Ramos (cell line): ENCODE measurements around the gene HLF.

Experiments used
- in situ Hi-C: fragments of 300-500 bp; cut with MboI; formaldehyde crosslinking; loops from one replicate; pipeline ENCODE4 v1.14.3; 2022; ENCODE audit warnings: low sequenced_read_pairs; ENCODE audit not compliant: unreplicated experiment

The HLF gene

DNA sequence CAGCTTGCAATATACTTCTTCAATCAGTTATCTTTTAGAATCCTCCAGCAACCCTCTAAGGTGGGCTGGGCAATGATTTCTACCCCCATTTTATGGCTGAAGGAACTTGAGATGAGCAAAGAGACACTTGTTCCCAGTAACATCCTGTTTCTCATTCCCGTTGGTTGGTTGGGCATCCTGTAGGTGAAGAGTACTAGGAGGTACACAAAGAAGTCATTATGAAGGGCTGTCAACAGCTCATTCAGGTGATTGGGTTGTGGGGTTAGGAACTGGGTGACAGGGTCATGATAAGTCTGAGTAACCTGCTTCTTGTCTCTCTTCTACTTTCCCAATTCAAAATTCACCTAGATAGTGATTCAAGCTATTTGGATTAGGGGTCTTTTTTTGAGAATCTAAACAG, 80.4 kb downstream of the HLF start:
- in situ Hi-C loops: no loop called here

DNA sequence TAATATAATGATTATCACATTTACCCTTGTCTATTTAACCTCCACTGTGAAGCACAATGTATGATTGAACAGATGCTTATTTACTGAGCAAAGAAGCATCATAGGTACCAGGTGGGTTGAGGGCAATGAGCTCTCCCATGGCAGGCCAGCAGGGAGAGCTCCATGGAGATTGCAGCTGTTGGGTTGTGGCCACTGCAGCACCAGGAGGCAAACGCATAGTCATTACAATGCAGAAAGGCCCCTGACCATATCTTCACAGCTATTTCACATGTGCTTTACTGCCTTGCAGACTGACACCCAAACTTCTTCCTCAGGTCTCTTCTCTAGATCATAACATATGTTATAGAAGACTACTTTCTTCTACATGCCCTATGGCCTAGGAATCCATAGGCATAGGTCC, 81.9 kb downstream of the HLF start:
- in situ Hi-C loops: no loop called here

GRCh38 chr17:55347341-55347740, 82.6 kb downstream of the HLF start:
- in situ Hi-C loops: no loop called here

- in situ Hi-C loops: no loop called here
Observed at GRCh38 chr17:55348749-55349354, 84.1 kb downstream of the HLF start.

GRCh38 chr17:55350825-55351205, 86.1 kb downstream of the HLF start:
- in situ Hi-C loops: loop anchor here (10.0 kb wide), 1 partner anchor 164 kb away; the partner anchor contains the start of gene SMIM36

DNA sequence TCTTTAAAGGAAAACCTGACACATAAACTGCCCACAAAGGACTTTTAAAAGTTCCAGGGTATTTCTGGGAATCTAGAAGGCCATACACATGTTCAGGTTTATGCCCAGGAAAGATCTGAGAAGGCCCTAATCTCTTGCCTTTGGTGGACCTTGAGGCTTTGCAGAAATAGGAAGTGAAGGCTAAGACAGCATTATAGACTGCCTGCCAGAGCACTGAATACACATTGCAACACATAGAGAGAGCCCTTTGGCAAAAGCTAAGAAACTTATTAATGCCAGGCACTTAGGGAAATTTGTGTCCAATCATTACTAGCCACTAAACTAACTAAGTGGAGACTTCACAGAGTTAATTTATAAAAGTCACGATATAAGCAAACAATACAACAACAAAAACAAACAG, 86.5 kb downstream of the HLF start:
- in situ Hi-C loops: loop anchor here (10.0 kb wide), 1 partner anchor 164 kb away; the partner anchor contains the start of gene SMIM36

DNA sequence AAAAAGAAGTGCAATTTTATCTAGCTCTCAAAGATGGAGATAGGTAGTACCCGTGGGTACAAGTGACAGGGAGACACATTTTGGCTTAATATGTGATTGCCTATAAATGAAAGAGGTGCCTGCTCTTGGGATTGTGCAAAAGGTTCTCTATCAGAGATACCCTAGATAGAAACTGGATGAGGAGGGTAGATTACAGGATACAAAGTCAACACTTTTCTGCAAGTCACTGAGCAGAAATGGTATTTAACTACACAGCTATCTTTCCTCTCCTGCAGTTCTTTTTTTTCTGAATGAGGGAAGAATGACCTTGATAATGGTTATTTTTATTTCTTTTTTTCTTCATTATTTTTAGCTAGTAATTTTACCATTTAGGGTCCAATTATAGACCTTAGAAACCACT, 89.2 kb downstream of the HLF start:
- in situ Hi-C loops: loop anchor here (10.0 kb wide), 1 partner anchor 161 kb away; the partner anchor contains the start of gene SMIM36

- in situ Hi-C loops: loop anchor here (10.0 kb wide), 1 partner anchor 160 kb away; the partner anchor contains the start of gene SMIM36
Observed at GRCh38 chr17:55354941-55355340, 90.2 kb downstream of the HLF start.

DNA sequence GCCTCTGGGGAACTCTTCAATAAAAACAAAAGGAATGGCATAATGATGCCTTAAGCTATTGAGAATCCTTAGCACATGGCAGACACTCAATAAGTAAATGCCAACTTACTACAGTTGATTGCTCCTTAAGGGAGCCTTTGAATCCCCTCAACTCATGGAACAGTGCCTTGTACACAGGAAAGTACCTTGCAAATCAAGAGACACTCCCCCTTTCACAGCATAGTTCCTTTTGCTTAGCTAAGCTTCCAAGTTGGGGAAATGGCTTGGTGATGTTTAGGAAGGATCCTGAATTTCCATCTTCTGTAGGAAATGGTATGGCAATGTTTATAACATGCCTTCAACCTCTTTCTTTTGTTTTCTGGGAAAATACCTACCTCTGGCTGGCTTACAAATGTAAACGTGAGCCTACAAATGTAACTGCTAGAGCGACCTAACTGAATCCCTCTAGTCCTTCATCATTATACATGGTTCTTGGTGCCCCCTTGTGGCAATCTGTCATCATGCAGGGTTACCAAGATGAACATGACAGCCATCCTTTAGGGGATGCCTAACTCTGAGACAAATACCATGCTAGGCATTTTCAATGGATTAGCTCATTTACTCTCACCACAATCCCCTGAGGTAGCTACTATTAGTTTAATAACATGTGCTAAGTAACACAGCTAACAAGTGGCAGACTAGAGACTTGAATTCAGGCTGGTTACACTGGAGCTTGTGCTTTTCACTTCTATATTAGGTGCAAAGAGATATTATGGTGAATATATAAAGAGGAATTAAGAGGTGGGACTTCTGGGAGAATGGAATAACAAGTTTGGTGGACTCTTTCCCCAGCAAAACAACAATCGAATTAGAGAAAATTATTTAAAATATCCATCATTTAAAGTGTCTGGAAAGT, 91.9 kb downstream of the HLF start:
- in situ Hi-C loops: loop anchor here (10.0 kb wide), 1 partner anchor 158 kb away; the partner anchor contains the start of gene SMIM36

DNA sequence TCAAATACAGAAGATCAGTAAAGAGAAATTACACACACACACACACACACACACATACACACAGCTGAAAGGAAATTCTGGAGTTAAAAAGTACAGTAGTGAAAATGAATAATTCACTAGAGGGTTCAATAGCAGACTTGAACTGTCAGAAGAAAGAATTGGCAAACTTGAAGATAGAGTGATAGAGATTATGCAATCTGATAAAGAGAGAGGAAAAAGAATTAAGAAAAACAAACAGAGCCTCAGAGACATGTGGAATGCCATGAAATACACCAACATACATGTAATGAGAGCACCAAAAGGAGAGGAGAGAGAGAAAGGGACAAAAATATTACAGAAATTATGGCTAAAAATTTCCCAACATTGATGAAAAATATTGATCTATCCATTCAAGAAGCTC, 96.2 kb downstream of the HLF start:
- in situ Hi-C loops: no loop called here

DNA sequence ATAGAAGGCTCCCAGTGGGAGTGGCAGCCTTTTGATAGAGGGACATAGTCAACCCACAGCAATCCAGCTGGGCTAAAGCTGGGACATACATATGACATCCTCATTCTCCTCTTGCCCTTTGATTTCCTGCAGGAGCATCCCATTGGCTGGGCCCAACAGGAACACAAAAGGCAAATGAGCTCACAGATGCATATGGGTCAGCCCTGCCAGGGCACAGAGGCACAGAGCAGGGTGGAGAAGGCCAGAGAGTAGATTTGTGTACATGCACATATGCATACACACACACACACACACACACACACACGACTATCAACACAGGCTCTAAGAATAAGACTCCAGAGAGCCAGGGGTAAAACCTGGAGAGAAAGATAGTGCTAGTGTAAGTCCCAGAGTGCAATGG, 98.3 kb downstream of the HLF start:
- in situ Hi-C loops: no loop called here

GRCh38 chr17:55366020-55366481, 101.3 kb downstream of the HLF start:
- in situ Hi-C loops: no loop called here

- in situ Hi-C loops: no loop called here
Observed at GRCh38 chr17:55368706-55369105, 103.9 kb downstream of the HLF start.
